Measurements from ENCODE around the gene WASF2.
"Not testable (repeated sequence)": the region's sequence is repeated elsewhere in the genome, so short reads cannot be mapped to it uniquely, and the experiment has no call there.

Gene WASF2

DNA sequence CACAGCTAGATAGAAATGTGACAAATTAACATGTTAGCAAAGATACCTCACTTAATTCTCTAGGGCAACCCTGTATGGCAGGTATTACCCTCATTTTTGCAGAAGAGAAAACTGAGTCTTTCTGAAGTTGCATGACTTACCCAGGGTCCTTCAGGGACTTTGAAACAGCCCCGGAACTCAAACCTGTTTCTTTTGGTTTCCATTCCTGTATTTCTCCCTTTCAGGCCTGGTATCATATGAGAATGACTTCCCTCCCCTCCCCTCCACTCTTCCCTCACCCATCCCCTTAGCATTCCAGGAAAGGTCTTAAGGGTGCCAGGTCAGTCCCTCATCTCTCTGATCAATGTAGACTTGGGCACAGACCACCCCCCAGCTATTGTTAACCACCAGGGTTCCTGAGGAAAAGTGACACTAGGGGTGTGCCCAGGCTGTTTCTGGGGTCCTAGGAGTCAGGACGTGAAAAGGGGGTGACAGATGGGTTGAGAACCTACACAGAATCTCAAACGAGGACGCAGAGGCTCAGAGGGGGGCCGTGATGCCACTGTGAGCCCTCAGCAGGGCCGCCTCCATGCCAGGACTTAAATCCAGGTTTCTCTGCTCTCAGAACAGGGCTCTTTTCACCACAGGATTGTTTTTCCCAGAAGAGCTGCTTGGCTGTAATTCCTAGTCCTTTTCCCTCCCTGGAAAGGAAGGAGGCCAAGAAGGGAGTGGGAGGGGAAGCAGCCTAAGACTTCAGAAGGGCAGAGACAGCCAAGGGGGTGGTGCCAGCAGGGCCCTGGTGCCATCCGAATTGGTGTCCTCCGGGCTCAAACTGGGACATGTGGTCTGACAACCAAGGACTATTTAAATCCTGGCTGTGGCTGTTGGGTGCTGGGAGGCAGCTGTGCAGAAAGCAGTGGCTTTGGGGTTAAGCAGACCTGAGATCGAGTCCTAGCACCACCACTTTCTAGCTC is 2.1 kb upstream of the WASF2 start:
- no peak for DNase-seq

DNA sequence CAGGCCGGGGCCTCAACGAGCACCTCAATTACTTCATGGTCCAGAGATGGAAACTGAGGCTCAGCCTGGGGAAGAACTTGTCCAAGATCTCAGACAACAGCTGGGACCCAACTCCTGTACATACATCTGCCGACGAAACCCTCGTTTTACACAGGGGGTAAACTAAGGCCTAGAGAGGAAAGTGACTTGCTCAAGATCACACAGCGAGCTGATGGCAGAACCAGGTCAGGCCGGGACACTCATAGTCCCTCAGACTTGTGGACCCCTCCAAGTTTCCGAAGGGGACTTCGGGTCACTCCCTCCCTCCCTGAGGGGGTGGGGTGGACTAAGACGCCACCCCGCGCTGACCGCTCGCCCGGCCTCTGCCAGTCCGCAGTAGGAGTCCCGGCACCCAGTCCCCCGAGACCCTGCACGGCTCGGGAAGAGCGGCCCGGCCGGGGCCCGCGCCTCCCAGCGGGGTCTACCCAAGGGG is 430 bp downstream of the WASF2 start:
- DNase-seq: no peak

DNA sequence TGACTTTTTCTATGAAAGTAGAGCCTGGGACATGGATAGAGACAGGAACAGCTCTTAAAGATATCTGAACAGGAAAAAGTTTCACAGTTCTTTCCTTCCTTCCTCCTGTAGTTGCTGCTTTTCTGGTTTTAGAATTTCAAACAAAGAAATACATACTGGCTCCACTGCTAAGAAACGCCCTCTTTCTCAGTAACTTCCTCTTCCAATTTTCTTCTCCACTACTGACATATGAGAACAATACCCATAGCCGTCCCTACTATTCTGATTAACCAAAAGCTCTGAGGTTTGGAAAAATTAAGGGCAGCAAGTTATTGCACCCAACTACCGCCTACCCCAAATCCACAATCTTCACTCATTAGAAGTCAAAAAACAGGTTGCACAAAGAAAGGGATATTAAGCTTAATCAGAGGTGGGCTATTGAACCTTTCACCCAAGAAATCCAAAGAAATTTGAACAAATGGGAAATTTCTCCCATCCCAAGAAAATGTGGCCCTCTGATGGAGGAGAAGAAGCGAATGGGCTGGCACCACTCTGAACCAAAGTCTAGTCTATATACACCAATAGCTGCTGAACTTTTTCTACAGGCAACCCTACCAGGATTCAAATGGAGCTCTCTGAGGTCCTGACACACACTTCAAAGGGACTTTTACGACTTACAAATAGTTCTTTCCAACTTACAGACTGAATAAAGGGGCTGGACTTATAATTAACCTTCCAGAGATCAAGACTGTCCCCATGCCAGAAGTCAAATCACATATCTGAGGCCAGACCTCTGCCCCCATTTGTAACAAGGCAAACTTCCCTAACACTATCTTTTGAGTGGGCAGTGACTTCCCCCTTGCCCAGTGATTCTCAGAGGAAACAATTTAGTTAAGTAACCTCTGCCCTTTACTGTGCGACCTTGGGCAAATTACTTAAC is 1.7 kb downstream of the WASF2 start:
- DNase-seq: no peak

DNA sequence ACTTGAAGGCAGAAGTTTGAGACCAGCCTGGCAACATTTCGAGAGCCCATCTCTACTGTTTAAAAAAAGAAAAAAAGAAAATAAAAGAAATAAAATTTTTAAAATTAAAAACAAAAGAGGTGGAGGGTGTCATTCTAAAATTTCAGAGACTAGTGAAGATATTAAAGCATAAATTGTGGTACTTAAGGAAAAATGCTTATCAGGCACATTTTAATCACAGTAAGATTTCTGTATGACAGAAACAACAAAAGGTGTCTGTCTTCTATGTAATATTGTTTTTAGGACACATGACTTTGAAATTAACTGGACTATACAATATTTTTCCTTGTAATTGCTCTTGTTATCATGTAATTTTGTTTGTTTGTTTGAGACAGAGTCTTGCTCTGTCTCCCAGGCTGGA is 4.6 kb downstream of the WASF2 start:
- DNase-seq: no peak

DNA sequence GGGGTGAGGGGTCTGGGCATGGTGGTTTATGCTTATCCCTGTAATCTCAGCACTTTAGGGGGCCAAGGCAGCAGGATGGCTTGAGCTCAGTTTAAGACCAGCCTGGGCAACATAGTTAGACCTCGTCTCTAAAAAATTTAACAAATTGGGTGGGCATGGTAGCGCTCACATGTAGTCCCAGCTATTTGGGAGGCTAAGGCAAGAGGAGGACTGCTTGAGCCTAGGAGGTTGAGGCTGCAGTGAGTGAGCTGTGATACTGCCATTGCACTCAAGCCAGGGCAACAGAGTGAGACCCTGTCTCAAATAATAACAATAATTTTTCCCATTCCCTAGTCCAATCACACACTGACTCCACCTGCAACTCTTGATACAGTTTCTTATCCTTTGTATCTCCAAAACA is 6.3 kb downstream of the WASF2 start:
- no peak for DNase-seq

DNA sequence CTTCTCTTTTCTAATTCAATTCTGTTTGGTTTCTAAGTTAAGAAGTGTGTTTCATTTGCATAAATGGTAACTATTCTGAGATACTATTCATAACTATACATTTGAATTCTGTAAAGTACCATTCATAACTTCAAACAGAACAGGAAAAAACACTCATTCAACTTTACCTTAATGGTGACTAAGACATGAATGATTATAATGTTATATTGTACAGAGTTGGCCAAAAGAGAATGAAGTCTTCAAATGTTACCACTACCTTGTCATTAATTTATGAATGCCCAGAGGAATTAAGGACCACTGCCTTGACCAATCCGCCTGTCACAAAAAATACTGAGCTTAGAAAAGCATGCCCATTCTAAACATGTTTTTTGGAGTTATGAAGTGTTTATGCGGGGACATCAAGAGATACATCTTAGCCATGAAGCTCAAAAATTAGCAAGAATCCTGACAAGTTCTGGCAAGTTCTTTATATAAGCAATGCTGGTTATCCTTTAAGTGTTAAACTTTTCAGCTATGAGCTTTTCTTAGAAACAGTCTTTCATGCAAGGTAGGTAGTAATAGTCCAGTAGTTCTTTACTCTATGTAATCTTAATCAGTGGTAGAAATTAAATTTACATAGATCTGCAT is 7.9 kb downstream of the WASF2 start:
- no peak for DNase-seq

DNA sequence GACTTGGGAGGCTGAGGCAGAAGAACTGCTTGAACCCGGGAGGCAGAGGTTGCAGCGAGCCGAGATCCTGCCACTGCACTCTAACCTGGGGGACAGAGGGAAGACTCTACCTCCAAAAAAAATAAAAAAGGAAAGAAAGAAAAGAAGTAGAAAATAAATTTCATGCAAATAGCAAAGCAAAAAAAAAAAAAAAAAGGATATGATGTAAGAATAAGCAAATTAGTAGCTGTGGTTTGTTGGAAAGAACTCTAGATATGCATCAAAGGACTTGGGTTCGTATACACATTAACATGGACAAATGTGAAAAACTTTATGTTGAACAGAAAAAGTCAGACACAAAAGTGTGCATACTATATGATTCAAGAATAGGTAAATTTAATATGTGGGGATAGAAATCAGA is 11.9 kb downstream of the WASF2 start:
- no peak for DNase-seq

DNA sequence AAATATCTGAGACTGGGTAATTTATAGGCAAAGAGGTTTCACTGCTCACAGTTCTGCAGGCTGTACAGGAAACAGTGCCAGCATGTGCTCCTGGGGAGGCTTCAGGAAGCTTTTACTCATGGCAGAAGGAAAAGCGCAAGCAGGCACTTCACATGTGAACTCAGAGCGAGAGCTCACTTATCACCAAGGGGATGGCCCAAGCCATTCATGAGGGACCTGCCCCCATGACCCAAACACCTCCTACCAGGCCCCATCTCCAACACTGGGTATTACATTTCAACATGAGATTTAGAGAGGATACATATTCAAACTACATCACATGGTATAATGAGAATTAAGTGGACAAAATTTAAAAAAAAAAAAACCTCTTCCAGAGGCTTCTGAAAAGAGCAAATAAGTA is 13.7 kb downstream of the WASF2 start:
- DNase-seq: no peak

DNA sequence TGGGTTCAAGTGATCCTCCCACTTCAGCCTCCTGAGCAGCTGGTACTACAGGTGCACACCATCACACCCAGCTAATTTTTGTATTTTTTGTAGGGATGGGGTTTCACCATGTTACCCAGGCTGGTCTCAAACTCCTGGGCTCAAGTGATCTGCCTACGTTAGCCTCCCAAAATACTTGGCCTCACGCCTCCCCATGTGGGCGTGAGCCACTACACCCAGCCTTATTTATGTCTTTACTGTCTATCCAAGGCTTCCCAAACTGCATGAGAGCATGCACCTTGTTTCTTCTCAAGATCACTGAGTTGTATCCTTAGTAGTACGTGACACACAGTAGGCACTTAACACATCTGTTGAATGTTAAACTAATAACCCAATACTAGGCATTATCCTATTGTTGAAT is 14.2 kb downstream of the WASF2 start:
- no peak for DNase-seq

DNA sequence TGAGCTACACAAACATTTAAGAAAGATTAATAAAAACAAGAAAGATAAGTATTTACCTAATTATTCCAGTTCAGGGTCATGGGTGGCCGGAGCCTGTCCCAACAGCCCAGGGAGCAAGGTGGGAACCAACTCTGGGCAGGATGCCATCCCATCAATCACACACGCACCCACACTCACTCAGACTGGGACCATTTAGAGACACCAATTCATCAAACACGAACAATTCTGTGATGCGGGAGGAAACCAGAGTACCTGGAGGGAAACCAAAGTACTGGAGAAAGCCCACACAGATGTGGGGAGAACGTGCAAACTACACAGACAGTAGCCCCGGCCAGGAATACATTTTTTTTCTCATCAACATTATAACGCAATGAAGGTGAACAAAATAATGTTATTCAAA is 16.2 kb downstream of the WASF2 start:
- no peak for DNase-seq

DNA sequence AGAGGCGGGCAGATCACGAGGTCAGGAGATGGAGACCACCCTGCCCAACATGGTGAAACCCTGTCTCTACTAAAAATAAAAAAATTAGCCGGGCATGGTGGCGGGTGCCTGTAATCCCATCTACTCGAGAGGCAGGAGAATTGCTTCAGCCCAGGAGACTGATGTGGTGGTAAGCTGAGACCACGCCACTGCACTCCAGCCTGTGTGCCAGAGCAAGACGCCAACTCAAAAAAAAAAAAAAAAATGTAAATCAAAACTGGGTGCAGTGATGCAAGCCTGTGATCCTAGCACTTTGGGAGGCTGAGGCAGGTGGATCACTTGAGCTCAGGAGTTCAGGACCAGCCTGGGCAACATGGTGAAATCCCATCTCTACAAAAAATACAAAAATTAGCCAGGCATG is 17.9 kb downstream of the WASF2 start:
- DNase-seq: not testable (repeated sequence)

DNA sequence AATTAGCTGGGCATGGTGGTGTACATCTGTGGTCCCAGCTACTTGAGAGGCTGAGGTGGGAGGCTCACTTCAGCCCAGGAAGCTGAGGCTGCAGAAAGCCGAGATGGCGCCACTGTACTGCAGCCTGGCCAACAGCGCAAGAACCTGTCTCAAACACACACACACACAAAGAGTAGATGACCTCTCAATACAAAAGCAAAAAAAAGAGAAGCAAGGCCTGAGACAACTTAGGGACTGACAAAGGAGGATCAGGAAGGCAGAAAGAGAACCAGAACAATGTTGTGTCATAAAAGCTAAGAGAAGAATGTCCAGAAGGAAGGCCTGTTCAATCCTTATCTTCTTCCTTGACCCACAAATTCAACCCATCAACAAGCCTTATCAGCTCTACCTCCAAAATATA is 18.5 kb downstream of the WASF2 start:
- no peak for DNase-seq

DNA sequence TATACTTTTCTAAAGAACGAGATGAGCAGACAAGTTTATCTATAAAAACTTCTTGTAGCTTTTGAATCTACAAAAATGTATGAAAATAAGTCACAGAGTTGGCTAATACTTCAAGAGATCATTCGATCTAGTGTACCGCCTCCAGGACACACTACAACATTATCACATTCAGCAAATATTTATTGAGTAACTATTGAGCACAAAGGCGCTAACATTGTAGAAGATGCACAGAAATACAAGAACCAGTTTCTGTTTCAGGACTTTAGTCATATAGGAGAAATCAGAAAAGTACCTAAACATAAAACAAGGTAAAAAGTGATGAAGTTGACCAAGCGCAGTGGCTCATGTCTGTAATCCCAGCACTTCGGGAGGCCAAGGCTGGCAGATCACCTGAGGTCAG is 20.6 kb downstream of the WASF2 start:
- no peak for DNase-seq

DNA sequence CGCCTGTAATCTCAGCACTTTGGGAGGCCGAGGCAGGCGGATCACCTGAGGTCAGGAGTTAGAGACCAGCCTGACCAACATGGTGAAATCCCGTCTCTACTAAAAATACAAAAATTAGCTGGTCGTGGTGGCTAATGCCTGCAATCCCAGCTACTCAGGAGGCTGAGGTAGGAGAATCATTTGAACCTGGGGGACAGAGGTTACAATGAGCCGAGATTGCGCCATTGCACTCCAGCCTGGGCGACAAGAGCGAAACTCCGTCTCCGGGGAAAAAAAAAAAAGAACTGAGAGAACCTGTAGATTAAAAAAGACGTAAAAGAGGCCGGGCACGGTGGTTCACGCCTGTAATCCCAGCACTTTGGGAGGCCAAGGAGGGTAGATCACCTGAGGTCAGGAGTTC is 21.6 kb downstream of the WASF2 start:
- not testable (repeated sequence) for DNase-seq

DNA sequence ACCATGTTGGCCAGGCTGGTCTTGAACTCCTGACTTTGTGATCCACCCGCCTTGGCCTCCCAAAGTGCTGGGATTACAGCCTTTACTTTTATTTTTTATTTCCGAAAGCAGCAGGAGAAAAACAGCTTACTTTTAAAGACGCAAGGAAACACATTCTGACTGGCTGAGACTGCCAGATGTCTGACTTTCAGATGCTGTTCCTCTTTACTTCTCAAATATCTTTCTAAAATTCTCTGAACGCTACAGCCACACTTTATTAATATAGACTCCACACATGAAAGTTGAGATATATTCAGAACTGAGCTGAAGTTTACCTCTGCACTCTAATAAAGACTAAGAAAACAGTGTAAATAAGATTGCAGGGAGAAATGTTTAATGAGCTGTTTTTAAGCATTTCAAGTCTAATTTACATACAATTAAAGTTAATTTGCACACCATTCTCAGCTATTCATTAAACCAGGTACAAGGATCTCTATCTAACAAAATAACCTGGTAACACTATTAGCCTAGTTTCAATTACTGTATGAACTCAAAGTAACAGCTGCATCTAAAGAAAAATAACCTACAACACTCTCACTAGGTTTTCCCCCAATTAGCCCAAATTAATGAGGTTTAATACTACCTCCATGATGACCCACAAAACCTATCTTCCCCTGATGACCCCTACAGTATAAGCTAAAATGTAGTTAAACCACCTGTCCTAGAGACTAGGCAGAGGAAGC is 24.9 kb downstream of the WASF2 start:
- no peak for DNase-seq

DNA sequence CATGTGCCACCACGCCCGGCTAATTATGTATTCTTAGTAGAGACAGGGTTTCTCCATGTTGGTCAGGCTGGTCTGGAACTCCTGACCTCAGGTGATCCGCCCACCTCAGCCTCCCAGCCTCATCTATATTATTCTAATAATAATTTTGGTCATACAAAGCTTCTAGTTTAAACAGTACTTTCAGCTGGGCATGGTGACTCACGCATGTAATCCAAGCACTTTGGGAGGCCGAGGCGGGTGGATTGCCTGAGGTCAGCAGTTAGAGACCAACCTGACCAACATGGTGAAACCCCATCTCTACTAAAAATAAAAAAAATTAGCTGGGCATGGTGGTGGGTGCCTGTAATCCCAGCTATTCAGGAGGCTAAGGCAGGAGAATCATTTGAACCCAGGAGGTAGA is 26.1 kb downstream of the WASF2 start:
- DNase-seq: not testable (repeated sequence)

DNA sequence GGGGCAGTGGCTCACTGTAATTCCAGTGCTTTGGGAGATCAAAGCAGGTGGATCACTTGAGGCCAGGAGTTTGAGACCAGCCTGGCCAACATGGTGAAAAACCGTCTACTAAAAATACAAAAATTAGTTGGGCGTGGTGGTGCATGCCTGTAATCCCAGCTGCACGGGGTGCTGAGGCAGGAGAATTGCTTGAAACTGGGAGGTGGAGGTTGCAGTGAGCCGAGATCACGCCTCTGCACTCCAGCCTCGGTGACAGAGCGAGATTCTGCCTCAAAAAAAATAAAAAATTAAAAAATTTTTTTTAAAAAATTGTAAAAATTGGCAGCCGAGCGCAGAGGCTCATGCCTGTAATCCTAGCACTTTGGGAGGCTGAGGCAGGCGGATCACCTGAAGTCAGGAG is 31.4 kb downstream of the WASF2 start:
- not testable (repeated sequence) for DNase-seq

DNA sequence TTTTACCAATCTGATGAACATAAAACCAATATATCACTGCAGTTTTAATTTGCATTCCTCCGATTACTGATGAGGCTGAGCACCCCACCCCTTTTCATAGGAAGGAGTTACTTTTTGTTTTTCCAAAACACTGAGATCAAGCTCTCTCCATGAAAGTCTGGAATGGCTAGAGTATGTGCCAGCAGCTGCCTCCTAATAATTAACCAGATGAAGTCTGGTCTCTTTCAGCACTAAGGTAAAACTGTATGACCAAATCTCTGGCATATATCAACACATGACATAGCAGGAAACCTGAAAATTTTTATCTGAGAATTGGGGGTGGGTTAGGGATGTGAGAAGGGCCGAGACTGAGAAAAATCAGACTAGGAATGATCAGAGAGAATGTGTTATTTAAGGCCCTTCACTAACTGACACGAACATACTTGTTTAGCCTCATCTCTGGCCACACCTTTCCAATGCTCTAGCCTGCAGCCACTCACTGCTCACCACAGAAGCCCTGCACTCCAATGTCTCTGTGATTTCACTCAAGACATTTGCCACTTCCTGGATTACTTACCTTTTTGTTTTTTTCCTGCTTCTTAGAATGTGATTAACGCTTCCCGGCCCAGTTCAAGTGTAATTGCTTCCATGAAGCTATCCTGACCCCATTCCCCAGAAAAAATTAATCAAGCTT is 34.7 kb downstream of the WASF2 start:
- DNase-seq: no peak

DNA sequence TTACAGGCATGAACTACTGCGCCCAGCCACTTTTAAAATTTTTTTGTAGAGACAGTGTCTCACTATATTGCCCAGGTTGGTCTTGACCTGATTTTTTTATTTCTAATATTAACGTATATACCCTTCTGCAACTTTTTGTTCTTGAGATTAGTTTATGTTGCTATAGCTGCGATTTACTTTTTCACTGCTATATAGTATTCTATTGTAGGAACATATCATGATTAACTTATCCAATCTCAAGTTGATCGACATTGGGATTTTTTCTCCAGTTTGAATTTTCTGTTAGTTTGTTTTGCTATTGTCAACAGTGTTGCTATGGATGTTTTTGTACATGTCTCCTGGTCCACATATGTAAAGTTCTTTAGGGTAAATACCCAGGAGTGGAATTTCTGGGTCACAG is 35.4 kb downstream of the WASF2 start:
- DNase-seq: no peak

DNA sequence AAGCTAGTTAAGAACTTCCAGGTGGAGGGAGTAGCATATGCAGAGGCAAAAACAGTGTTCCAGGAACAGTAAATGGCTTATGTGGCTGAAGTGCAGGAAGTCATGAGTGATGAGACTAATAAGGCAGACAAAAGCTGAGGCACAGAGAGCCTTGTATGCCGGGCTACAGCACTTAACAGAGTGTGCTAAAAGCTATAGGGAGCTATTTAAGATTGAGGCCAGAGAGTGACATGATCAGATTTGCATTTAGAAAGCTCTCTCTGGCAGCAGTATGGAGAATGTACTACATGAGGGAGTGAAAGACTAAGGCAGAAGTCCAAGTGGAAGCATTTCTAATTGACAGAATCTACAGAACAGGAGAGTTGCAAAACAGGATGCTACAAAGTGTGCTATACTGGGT is 38.6 kb downstream of the WASF2 start:
- no peak for DNase-seq

DNA sequence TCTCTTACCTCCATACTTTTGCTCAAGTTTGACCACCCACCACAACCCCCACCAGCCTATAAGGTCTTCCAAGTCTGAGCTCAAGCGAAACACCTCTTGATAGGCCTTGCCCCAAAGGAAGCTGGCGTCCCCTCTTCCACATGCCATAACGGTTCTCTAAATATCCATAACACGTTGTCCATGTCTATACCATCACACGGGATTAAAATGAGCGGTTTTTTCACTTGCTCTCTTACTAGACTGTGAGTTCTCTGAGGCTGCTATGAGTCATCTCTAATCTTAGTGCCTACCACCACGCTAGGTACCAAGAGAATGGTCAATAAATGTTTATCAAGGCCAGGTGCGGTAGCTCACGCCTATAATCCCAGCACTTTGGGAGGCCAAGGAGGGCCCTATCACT is 41.0 kb downstream of the WASF2 start:
- DNase-seq: no peak

DNA sequence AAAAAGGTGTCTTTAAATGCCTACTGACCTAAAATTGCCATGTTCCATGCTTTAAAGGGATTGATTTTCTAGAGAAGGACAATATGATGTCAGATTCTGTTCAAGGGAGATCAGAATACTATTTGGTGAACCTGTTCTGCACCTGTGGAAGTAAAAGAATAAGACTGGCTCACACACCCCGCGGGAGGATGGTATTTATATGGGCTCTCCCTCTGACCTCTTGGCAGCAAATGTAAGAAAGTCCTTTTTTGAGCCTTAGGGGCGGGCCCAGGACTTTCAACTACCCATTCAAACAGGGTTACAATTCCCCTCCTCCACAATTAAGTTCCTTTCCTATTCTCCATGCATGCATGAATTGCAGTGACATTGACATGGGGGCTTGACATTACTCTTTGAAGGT is 42.1 kb downstream of the WASF2 start:
- DNase-seq: no peak
